Mammary epithelial cell (primary cell): Measurements from ENCODE around the gene ADGRD2.

ENCODE experiments used
- EZH2 ChIP-seq: IDR thresholded peaks from 2 replicates; pipeline ENCODE4 v1.6.1; 2012; ENCODE audit warnings: low read length, inconsistent platforms, borderline replicate concordance
- TF ChIP-seq, protein P1 (sequence below), 2 donors: IDR thresholded peaks in 1 of 2; conservative IDR thresholded peaks in 1 of 2; 2 replicates each; pipeline ENCODE4 v1.5.1; 2011 to 2012; ENCODE audit warnings: inconsistent platforms in 2 of 2, low read length in 2 of 2, mild to moderate bottlenecking in 2 of 2, control low read depth in 1 of 2, low read depth in 1 of 2; ENCODE audit not compliant: insufficient read depth in 1 of 2; ENCODE audit errors: extremely low read depth in 1 of 2

GRCh38 chr9:124452326-124452725 is 2.1 kb downstream of the ADGRD2 start:
- TF ChIP-seq, protein P1, sequence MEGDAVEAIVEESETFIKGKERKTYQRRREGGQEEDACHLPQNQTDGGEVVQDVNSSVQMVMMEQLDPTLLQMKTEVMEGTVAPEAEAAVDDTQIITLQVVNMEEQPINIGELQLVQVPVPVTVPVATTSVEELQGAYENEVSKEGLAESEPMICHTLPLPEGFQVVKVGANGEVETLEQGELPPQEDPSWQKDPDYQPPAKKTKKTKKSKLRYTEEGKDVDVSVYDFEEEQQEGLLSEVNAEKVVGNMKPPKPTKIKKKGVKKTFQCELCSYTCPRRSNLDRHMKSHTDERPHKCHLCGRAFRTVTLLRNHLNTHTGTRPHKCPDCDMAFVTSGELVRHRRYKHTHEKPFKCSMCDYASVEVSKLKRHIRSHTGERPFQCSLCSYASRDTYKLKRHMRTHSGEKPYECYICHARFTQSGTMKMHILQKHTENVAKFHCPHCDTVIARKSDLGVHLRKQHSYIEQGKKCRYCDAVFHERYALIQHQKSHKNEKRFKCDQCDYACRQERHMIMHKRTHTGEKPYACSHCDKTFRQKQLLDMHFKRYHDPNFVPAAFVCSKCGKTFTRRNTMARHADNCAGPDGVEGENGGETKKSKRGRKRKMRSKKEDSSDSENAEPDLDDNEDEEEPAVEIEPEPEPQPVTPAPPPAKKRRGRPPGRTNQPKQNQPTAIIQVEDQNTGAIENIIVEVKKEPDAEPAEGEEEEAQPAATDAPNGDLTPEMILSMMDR (conservative IDR thresholded peaks at IDR 0.05 in 1 of 2, IDR thresholded peaks at IDR 0.05 in 1 of 2; ENCODE audit: extremely low read depth in 1 of 2, insufficient read depth in 1 of 2, low read depth in 1 of 2, low read length in 2 of 2), result no peak
- no peak for TF ChIP-seq EZH2
